GM18520 (cell line): ENCODE data around the gene PODNL1.

Experiments used
- ATAC-seq: cut with Tn5 transposase; IDR thresholded peaks from one replicate; pipeline ENCODE4 v1.9.1; 2021; ENCODE audit not compliant: unreplicated experiment

Gene PODNL1

DNA sequence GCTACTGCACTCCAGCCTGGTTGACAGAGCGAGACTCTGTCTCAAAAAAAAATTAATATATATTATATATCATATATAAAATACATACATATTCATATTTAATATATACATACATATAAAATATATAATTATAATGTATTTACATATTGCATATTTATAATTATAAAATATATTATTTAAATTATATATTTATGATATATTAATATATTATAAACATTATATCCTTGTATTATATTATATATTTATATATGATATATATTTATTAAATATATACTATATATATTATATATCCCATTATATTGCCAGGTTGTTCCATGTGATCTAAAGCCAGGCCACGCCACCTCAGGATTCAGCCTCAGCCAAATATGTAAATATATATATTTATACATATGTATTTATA is 42.0 kb downstream of the PODNL1 start:
- no peak for ATAC-seq

DNA sequence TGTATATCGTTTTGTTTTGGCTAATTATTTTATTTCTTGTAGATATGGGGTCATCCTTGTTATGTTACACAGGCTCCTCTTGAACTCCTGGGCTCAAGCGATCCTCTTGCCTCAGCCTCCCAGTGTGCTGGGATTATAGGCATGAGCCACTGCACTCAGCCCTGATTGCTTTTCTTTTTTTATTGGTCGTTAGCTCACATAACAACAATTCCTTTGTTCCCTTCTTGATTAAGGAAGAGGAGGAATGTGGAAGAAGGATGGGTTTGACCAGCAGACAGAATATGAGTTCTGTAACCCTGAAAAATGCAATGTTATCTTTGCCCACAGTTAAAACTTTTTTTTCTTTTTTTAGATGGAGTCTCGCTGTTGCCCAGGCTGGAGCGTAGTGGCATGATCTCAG is 43.7 kb downstream of the PODNL1 start:
- ATAC-seq: no peak

DNA sequence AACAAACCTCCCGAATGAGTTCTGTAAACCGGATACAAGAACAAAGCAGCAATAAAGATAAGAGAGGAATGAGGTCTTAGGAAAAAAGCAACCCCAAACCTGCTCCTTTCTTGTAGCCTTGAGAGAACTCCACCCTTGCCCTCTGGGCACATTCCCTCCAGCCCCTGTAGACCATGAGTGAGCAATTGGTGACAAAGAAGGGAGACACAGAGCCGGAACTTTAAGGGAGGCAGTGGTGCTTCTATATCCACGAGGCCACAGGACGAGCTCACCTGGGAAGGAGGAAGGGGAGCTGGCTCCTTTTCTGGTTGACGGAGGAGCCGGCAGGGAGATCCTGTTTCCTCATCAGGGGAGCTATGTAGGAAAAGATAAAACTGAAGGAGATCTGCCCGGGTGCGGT is 45.3 kb downstream of the PODNL1 start:
- ATAC-seq: no peak

DNA sequence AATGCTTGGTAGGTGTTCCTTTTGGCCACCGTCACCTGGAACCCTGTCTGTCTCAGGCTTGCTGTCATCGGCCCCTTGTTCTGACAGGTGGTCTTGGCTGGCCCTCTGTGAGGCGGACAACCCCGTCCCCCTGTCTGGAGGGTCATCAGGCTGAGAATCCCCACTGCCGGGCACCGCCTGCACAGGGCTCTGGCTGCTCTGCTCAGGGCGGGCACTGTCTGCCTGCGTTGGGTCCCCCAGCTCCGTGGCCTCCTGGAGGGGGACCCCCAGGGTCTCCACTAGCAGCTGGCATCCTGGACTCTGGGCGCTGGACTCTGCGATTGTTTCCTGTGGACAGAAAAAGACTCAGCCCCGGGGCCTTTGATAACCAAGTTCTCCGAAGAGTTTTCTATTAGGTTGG is 48.1 kb downstream of the PODNL1 start:
- no peak for ATAC-seq

DNA sequence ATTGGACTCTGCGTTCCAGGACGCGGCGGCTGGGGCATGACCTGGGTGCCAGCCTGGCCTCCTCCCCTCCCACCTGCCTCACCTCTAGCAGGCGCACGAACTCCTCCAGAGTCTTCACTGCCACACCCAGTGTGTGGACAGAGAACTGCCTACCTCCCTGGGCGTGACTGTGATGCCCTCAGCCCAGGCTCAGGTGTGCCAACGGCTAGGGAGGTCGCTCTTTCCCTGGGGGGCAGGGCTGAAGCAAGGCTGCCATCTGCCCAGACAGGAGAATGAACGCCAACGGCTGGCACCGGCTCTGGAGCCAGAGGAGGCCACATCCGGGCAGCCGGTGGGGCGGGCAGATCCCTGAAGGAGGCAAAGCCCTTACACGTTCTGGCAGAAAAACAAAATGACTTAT is 49.9 kb downstream of the PODNL1 start:
- no peak for ATAC-seq

DNA sequence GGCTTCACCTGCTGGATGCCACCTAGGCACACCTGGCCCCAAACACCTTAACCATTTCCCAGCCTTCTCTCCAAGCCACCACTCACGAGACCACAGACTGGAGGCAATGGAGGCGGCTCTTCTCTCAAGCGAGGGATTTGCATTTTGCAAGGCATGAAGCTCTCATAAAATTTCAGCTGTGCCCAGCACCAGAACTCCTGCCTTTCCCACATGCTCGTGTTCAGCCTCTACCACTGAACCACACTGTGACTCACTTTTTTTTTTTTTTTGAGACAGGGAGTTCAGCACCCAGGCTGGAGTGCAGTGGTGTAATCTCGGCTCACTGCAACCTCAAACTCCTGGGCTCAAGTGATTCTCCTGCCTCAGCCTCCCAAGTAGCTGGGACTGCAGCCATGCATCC is 50.7 kb downstream of the PODNL1 start:
- ATAC-seq: no peak

DNA sequence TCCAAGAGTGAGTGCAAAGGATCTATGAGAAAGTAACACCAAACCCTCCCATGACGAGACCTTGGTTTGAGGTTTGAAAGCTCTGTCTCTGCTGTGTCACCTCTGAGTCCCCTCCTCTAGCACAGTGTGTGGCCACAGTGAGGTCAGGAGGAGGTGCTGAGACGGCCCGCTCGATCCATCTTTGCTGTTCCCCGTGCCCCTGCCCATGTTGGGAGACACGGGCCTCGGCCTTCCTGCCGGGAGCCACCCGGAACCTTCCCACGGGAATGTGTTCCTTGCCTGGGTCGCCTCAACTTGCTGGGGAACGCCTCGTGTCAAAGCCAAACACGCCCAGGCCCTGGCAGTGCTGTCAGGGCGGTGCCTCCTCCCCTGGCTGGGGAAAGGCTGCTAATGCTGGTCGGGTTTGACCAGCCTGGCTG is 51.2 kb downstream of the PODNL1 start:
- no peak for ATAC-seq

DNA sequence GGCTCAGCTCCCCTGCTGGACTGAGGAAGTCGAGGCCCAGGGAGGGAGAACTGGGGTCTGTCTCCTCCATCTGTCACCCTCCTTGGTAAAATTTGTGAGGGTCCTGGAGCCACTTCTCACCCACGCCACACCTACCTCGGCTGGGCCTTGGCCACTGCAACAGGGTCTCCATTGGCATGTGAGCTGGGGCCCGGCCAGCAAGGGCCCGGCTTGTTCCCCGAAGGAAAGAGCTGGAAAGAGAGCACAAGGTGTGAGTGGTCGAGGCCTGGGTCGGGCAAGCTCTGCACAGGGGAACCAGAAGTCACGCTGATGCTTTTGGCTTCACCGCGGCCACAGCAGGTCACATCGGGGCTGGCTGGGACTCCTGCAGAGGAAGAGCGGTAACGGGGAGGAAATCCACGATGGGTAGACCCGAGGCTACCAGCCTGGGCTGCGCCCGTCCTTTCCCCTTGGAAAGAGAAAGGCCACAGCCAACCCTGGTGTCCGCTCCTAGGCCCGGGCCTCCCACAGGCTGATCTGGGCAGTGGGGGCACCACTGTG is 52.3 kb downstream of the PODNL1 start:
- no peak for ATAC-seq

DNA sequence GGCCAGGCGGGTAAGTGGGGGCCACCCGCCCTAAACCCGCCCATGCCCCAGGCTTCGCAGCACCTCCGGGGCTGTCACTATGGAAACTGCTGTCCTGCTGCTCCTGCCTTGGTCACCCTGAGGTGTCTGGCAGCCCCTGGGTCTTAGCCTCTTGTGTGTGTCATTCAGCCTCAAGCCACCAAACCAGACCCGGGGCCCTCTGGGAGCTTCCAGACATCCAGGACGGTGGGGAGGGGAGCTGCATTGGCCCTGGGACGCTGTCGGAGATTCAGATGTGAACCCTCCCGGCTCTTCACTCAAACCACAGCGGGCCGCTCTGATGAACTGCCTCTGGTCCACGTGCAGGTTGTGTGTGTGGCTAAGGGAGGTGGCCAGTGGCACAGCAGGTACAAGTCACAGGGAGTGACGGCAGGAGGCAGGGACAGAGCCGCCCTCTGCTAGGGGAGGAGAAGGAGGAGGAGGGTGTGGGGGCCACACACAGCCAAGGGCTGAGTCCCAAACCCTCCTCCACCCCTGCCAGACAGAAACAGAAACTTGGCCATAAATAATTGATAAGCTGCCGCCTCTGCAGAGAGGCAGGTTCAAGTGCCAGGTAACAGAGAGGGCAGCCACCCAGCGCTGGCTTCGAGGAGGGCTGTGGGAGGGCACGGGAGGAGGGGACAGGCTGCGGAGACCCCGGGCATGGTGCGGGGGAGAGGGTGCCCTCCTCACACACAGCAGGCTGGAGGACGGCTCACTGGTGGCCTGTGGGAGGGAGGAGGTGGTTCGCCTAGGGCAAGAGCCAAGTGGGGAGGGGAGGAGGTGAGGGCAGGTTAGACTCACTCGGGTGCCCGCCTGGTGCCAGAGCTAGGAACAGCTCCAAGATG is 53.3 kb downstream of the PODNL1 start:
- no peak for ATAC-seq

DNA sequence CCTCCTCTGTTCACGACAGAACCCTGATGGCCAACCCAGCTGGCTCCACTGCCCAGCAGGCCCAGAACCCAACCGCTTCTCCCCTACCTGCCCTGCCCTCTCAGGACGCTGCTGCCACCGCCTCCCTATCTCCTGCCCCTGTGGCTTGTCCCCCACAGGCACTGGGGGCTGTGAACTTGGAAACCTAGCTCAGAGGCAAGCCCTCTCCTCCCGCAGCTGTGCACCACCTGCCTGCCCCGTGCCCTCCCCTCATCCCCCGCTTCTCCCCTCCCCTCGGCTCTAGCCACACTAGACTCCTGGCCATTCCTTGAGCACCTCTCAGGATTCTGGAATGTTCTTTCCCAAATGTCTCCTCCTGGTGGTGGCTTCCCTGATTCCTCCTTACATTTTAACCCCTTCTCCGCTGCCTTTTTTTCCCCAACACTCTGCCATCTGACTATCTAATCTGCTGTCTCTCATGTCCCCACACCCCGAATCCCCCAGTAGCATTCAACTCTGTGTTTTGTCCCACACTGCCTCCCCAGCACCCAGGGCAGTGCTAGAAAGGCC is 54.6 kb downstream of the PODNL1 start:
- no peak for ATAC-seq

DNA sequence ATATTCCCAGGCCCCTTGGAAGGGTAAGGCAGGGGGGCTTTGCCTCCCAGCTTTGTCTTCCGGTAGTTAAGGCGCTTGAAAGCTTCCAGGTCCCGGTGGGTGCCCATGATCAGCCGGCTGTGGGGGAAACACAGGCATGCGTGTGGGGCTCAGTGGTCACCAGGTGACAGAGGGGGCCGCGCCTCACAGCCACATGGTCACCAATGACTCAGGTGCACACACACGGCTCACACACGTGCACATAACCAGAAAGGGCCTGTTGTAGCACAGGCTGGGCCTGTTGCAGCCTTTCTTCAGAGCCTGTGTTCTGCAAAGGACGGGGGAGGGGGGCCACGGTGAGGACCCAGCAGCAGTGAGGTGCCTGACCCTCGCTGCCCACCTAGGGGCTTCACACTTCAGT is 55.4 kb downstream of the PODNL1 start:
- no peak for ATAC-seq

DNA sequence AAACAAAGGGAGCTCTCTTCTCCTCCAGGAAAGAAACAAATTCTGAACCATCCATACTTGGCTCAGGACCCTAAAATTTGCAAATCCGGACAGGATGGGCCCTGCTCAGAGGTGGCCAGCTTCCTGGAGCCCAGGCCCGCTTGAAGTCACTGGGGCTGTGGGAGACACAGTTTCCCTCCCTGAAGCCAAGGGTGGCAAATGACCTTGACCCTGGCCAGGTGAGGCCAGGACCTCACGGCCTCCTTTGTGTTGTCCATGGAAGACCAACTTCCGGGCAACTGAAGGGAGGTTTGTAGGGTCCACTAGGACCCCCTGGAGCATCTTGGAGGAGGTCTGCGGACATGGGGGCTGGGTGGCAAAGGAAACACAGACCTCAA is 55.8 kb downstream of the PODNL1 start:
- ATAC-seq: no peak

DNA sequence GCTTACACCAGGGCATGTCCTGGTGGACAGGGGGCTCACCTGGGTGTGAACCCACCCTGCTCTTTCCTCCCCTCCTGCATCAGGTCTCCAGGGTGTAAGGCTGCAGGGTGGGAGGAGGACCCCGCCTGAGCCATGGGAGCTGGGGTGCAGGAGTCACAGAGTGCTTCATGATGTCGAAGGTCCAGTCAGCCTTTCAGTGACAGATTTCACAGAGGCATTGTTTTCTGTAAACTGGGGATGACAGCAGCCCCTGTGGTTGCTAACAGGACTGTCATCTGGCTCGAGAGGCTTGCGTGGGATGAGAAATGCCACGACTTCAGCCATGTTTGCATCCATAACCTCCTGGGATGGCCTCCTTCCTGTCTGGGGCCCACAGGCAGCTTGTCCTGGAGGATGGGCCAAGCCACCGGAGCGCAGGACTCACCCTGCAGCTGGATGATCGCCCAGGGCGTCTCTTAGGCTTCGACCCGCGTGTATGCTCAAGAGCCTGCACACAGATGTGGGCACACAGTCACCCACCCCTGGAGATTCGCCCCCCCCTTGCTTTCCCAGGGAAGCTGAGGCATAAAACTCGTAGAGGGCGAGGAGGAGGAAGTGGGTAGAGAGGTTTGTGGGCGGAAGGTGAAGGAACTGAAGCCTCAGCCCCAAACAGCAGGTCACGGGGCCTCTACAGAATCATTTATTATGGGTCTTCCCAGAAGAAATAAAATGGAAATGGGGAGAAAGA is 56.4 kb downstream of the PODNL1 start:
- no peak for ATAC-seq

DNA sequence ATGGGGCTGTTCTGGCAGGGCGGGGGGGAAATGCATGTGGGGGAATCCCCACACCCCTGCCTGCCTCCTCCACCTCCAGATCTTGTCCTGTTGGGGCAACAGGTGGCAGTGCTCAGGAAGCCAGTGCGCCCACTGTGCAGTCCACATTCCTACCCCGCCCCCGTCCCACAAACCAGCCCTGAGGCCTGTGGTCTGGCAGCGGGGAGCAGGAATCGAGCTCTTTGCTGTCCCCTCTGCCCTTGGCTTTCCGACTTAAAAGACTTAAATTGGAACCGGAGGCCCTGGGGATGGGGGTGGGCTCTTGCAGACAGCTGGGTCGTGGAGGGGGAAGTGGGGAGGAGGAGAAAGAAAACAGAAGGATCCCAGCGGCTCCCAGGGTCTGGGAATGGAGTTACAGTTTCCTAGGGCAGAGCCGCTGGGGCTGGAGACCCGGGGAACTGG is 56.9 kb downstream of the PODNL1 start:
- ATAC-seq: no peak
